DND-41 (cell line): Measurements from ENCODE around the gene CPED1.

Experiments
- CTCF ChIP-seq: IDR thresholded peaks from 2 replicates; pipeline ENCODE4 v1.5.1; 2012; ENCODE audit warnings: borderline replicate concordance, low read length, moderate library complexity, mild to moderate bottlenecking; ENCODE audit not compliant: poor library complexity, severe bottlenecking; ENCODE audit errors: extremely low read depth
- EZH2 ChIP-seq: IDR thresholded peaks from 3 replicates; pipeline ENCODE4 v1.6.1; 2012; ENCODE audit warnings: borderline replicate concordance, low read depth, mild to moderate bottlenecking, moderate library complexity, low read length, inconsistent platforms; ENCODE audit not compliant: severe bottlenecking

- TF ChIP-seq CTCF = no peak
- TF ChIP-seq EZH2 = no peak
These were observed 51.0 kb downstream of the CPED1 start for GRCh38 chr7:121039510-121039822.
